ENCODE data around the gene CALCOCO2.
"Not testable (repeated sequence)": the region's sequence is repeated elsewhere in the genome, so short reads cannot be mapped to it uniquely, and the experiment has no call there.

The CALCOCO2 gene

GRCh38 chr17:48871551-48872351 lies 40.9 kb downstream of the CALCOCO2 start:
- no peaks in the 10 kb centered on the region for H3K27me3 ChIP-seq (ENCODE audit: insufficient read depth, low read length)
- H2BK5ac ChIP-seq (ENCODE audit: low read depth, low read length, poor library complexity), result no peak overlapping the region
- no peak overlapping the region for H3K23ac ChIP-seq (ENCODE audit: low read length)
- H2AK5ac ChIP-seq (ENCODE audit: low read length), result no peak overlapping the region
- no peaks in the 10 kb centered on the region for H3K9me3 ChIP-seq (ENCODE audit: insufficient read depth, low read depth, low read length)
- H3K27ac ChIP-seq (ENCODE audit: low read depth, low read length), result no peak overlapping the region
- H3K4ac ChIP-seq (ENCODE audit: low read depth, low read length), result no peak overlapping the region
- no peaks in the 10 kb centered on the region for H3K4me1 ChIP-seq (ENCODE audit: control insufficient read depth in 1 of 2, insufficient read depth in 2 of 2, low read length in 2 of 2)
- H3K9ac ChIP-seq (ENCODE audit: low read length), result no peak overlapping the region
- no peak overlapping the region for H3K4me3 ChIP-seq (ENCODE audit: low read depth, low read length)
- H4K8ac ChIP-seq (ENCODE audit: low read depth, low read length), result no peak overlapping the region
- H3K79me1 ChIP-seq (ENCODE audit: low read length), result no peaks in the 10 kb centered on the region
- no peaks in the 10 kb centered on the region for H3K36me3 ChIP-seq (ENCODE audit: control insufficient read depth in 1 of 2, insufficient read depth in 2 of 2, low read length in 2 of 2)
- WGBS (ENCODE audit: extremely low coverage, insufficient coverage, insufficient read length), result no CpG with 5 or more reads among the region's 11 CpGs
- H2BK120ac ChIP-seq (ENCODE audit: insufficient read depth, low read length, poor library complexity), result no peak overlapping the region
- H3K4me2 ChIP-seq (ENCODE audit: low read length), result no peak overlapping the region
- H4K91ac ChIP-seq (ENCODE audit: low read depth, low read length), result no peak overlapping the region
- no peak overlapping the region for H2BK12ac ChIP-seq (ENCODE audit: low read length)
- H2AFZ ChIP-seq (ENCODE audit: insufficient read depth, low read length, poor library complexity), result no peak overlapping the region
- no peak overlapping the region for H4K12ac ChIP-seq (ENCODE audit: low read depth, low read length)
- no peak overlapping the region for H3K18ac ChIP-seq (ENCODE audit: low read length)
- no peaks in the 10 kb centered on the region for H3K79me2 ChIP-seq (ENCODE audit: control insufficient read depth, insufficient read depth, low read length, poor library complexity)
- H3K14ac ChIP-seq (ENCODE audit: low read length), result no peak overlapping the region
- no peak for DNase-seq

- DNase-seq; H3K18ac ChIP-seq (ENCODE audit: low read length): not testable (repeated sequence)
- WGBS (ENCODE audit: extremely low coverage, insufficient coverage, insufficient read length), result no CpG with 5 or more reads among the region's 3 CpGs
Observed at GRCh38 chr17:48872409-48872808, 41.6 kb downstream of the CALCOCO2 start.

GRCh38 chr17:48873209-48873608 lies 42.4 kb downstream of the CALCOCO2 start:
- Histone ChIP-seq H3K9ac (ENCODE audit: low read length) (no peak overlapping the region), H2BK12ac (ENCODE audit: low read length) (no peak overlapping the region), H2BK120ac (ENCODE audit: insufficient read depth, low read length, poor library complexity) (no peak overlapping the region), H3K4me1 (ENCODE audit: control insufficient read depth in 1 of 2, insufficient read depth in 2 of 2, low read length in 2 of 2) (no peaks in the 10 kb centered on the region), H4K91ac (ENCODE audit: low read depth, low read length) (no peak overlapping the region), H3K36me3 (ENCODE audit: control insufficient read depth in 1 of 2, insufficient read depth in 2 of 2, low read length in 2 of 2) (no peaks in the 10 kb centered on the region), H3K4me3 (ENCODE audit: low read depth, low read length) (no peak overlapping the region), H3K14ac (ENCODE audit: low read length) (no peak overlapping the region), H2BK5ac (ENCODE audit: low read depth, low read length, poor library complexity) (no peak overlapping the region), H3K27ac (ENCODE audit: low read depth, low read length) (no peak overlapping the region), H3K4ac (ENCODE audit: low read depth, low read length) (no peak overlapping the region), H4K8ac (ENCODE audit: low read depth, low read length) (no peak overlapping the region), H3K79me1 (ENCODE audit: low read length) (no peaks in the 10 kb centered on the region), H3K18ac (ENCODE audit: low read length) (no peak overlapping the region), H3K9me3 (ENCODE audit: insufficient read depth, low read depth, low read length) (no peaks in the 10 kb centered on the region), H3K4me2 (ENCODE audit: low read length) (no peak overlapping the region), H3K79me2 (ENCODE audit: control insufficient read depth, insufficient read depth, low read length, poor library complexity) (no peaks in the 10 kb centered on the region), H2AFZ (ENCODE audit: insufficient read depth, low read length, poor library complexity) (no peak overlapping the region), H3K23ac (ENCODE audit: low read length) (no peak overlapping the region), H2AK5ac (ENCODE audit: low read length) (no peak overlapping the region), H4K12ac (ENCODE audit: low read depth, low read length) (no peak overlapping the region), H3K27me3 (ENCODE audit: insufficient read depth, low read length) (no peaks in the 10 kb centered on the region)
- no peak for DNase-seq
- WGBS (ENCODE audit: extremely low coverage, insufficient coverage, insufficient read length), result no CpG with 5 or more reads among the region's 1 CpG

More at GRCh38 chr17:48872409-48872808, 41.6 kb downstream of the CALCOCO2 start:
- H2BK120ac ChIP-seq (ENCODE audit: insufficient read depth, low read length, poor library complexity); H2BK5ac ChIP-seq (ENCODE audit: low read depth, low read length, poor library complexity); H4K8ac ChIP-seq (ENCODE audit: low read depth, low read length); H3K4ac ChIP-seq (ENCODE audit: low read depth, low read length); H4K91ac ChIP-seq (ENCODE audit: low read depth, low read length); H2AK5ac ChIP-seq (ENCODE audit: low read length); H3K36me3 ChIP-seq (ENCODE audit: control insufficient read depth in 1 of 2, insufficient read depth in 2 of 2, low read length in 2 of 2); H3K14ac ChIP-seq (ENCODE audit: low read length); H3K4me3 ChIP-seq (ENCODE audit: low read depth, low read length); H4K12ac ChIP-seq (ENCODE audit: low read depth, low read length); H3K79me1 ChIP-seq (ENCODE audit: low read length); H3K9me3 ChIP-seq (ENCODE audit: insufficient read depth, low read depth, low read length); H2AFZ ChIP-seq (ENCODE audit: insufficient read depth, low read length, poor library complexity); H3K27me3 ChIP-seq (ENCODE audit: insufficient read depth, low read length); H3K79me2 ChIP-seq (ENCODE audit: control insufficient read depth, insufficient read depth, low read length, poor library complexity); H3K23ac ChIP-seq (ENCODE audit: low read length); H2BK12ac ChIP-seq (ENCODE audit: low read length); H3K4me2 ChIP-seq (ENCODE audit: low read length); H3K4me1 ChIP-seq (ENCODE audit: control insufficient read depth in 1 of 2, insufficient read depth in 2 of 2, low read length in 2 of 2); H3K9ac ChIP-seq (ENCODE audit: low read length); H3K27ac ChIP-seq (ENCODE audit: low read depth, low read length): not testable (repeated sequence)

- Histone ChIP-seq H2AFZ (ENCODE audit: insufficient read depth, low read length, poor library complexity) (no peak overlapping the region), H3K4ac (ENCODE audit: low read depth, low read length) (no peak overlapping the region), H3K4me3 (ENCODE audit: low read depth, low read length) (no peak overlapping the region), H3K27ac (ENCODE audit: low read depth, low read length) (no peak overlapping the region), H4K12ac (ENCODE audit: low read depth, low read length) (no peak overlapping the region), H3K18ac (ENCODE audit: low read length) (no peak overlapping the region), H4K91ac (ENCODE audit: low read depth, low read length) (no peak overlapping the region), H3K79me1 (ENCODE audit: low read length) (no peaks in the 10 kb centered on the region), H3K9me3 (ENCODE audit: insufficient read depth, low read depth, low read length) (no peaks in the 10 kb centered on the region), H3K4me2 (ENCODE audit: low read length) (no peak overlapping the region), H3K27me3 (ENCODE audit: insufficient read depth, low read length) (no peaks in the 10 kb centered on the region), H3K14ac (ENCODE audit: low read length) (no peak overlapping the region), H3K79me2 (ENCODE audit: control insufficient read depth, insufficient read depth, low read length, poor library complexity) (no peaks in the 10 kb centered on the region), H3K9ac (ENCODE audit: low read length) (no peak overlapping the region), H2AK5ac (ENCODE audit: low read length) (no peak overlapping the region), H4K8ac (ENCODE audit: low read depth, low read length) (no peak overlapping the region), H3K4me1 (ENCODE audit: control insufficient read depth in 1 of 2, insufficient read depth in 2 of 2, low read length in 2 of 2) (no peaks in the 10 kb centered on the region), H2BK12ac (ENCODE audit: low read length) (no peak overlapping the region), H3K23ac (ENCODE audit: low read length) (no peak overlapping the region), H2BK120ac (ENCODE audit: insufficient read depth, low read length, poor library complexity) (no peak overlapping the region), H2BK5ac (ENCODE audit: low read depth, low read length, poor library complexity) (no peak overlapping the region), H3K36me3 (ENCODE audit: control insufficient read depth in 1 of 2, insufficient read depth in 2 of 2, low read length in 2 of 2) (no peaks in the 10 kb centered on the region)
- DNase-seq, result no peak
- WGBS (ENCODE audit: extremely low coverage, insufficient coverage, insufficient read length), result no CpG with 5 or more reads among the region's 5 CpGs
Observed at GRCh38 chr17:48873696-48874443, 43.0 kb downstream of the CALCOCO2 start.

All from trophoblast cell (in vitro differentiated cells and primary cell).